ENCODE data around the gene SLC2A13. TPM values are rescaled to one million over a fixed set of nuclear protein-coding genes. Genes with fewer than 3 reads are reported as not detected.

The SLC2A13 gene
- total RNA-seq, 1 donor from 2014 or later: 15.8 TPM

GRCh38 chr12:40028296-40028695, 77.6 kb downstream of the SLC2A13 start:
- Mint-ChIP-seq H3K9me3 (ENCODE audit: unreplicated experiment) (no peaks in the 10 kb centered on the region), H3K27ac (ENCODE audit: unreplicated experiment) (no peak overlapping the region), H3K4me3 (ENCODE audit: unreplicated experiment) (no peak overlapping the region), H3K27me3 (ENCODE audit: unreplicated experiment) (no peaks in the 10 kb centered on the region), H3K4me1 (ENCODE audit: unreplicated experiment) (peaks cover 4% of the 10 kb centered on the region), H3K36me3 (ENCODE audit: low read depth, unreplicated experiment) (no peaks in the 10 kb centered on the region)
- TF ChIP-seq CTCF (IDR thresholded peaks at IDR 0.05; ENCODE audit: unreplicated experiment): no peak
- no peak for DNase-seq (ENCODE audit: low spot score)

DNA sequence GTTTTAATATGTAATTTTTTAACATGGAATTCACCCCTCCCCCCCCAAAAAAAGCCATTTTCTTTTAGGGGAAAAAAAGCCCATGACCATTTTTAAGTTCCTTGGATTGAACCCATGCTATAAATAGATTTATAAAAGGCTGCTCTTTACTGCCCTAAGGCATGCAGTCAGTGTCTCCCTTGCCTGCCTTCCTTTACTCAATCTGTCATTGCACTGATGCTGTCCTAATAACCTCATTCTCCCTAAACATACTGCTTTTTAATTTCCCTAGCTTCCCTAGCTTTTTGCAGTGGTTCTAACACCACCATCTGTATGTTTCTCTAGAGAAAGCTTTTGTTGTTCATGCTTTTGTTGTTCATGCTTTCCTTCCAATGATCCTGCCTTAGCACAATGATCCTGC, 83.0 kb downstream of the SLC2A13 start:
- no peak for DNase-seq (ENCODE audit: low spot score)
- no peak overlapping the region for H3K4me3 Mint-ChIP-seq (ENCODE audit: unreplicated experiment)
- H3K27me3 Mint-ChIP-seq (ENCODE audit: unreplicated experiment): no peaks in the 10 kb centered on the region
- no peak overlapping the region for H3K27ac Mint-ChIP-seq (ENCODE audit: unreplicated experiment)
- no peaks in the 10 kb centered on the region for H3K9me3 Mint-ChIP-seq (ENCODE audit: unreplicated experiment)
- TF ChIP-seq CTCF (IDR thresholded peaks at IDR 0.05; ENCODE audit: unreplicated experiment): no peak
- no peaks in the 10 kb centered on the region for H3K36me3 Mint-ChIP-seq (ENCODE audit: low read depth, unreplicated experiment)
- H3K4me1 Mint-ChIP-seq (ENCODE audit: unreplicated experiment): no peaks in the 10 kb centered on the region

- TF ChIP-seq CTCF (IDR thresholded peaks at IDR 0.05; ENCODE audit: unreplicated experiment): no peak
- H3K36me3 Mint-ChIP-seq (ENCODE audit: low read depth, unreplicated experiment): no peaks in the 10 kb centered on the region
- H3K4me1 Mint-ChIP-seq (ENCODE audit: unreplicated experiment): no peaks in the 10 kb centered on the region
Observed at GRCh38 chr12:40020261-40020691, 85.6 kb downstream of the SLC2A13 start.

GRCh38 chr12:40017488-40017887, 88.4 kb downstream of the SLC2A13 start:
- Mint-ChIP-seq H3K9me3 (ENCODE audit: unreplicated experiment) (no peaks in the 10 kb centered on the region), H3K27me3 (ENCODE audit: unreplicated experiment) (no peaks in the 10 kb centered on the region), H3K4me1 (ENCODE audit: unreplicated experiment) (peaks cover 5% of the 10 kb centered on the region), H3K27ac (ENCODE audit: unreplicated experiment) (no peak overlapping the region), H3K36me3 (ENCODE audit: low read depth, unreplicated experiment) (no peaks in the 10 kb centered on the region), H3K4me3 (ENCODE audit: unreplicated experiment) (no peak overlapping the region)
- no peak for DNase-seq (ENCODE audit: low spot score)
- TF ChIP-seq CTCF (IDR thresholded peaks at IDR 0.05; ENCODE audit: unreplicated experiment): no peak

More at GRCh38 chr12:40020261-40020691, 85.6 kb downstream of the SLC2A13 start:
- H3K9me3 Mint-ChIP-seq (ENCODE audit: unreplicated experiment): no peaks in the 10 kb centered on the region
- no peaks in the 10 kb centered on the region for H3K27me3 Mint-ChIP-seq (ENCODE audit: unreplicated experiment)
- no peak for DNase-seq (ENCODE audit: low spot score)
- H3K27ac Mint-ChIP-seq (ENCODE audit: unreplicated experiment): no peak overlapping the region
- no peak overlapping the region for H3K4me3 Mint-ChIP-seq (ENCODE audit: unreplicated experiment)

- DNase-seq (ENCODE audit: low spot score): no peak
- Mint-ChIP-seq H3K9me3 (ENCODE audit: unreplicated experiment) (no peaks in the 10 kb centered on the region), H3K4me1 (ENCODE audit: unreplicated experiment) (peaks cover 8% of the 10 kb centered on the region), H3K36me3 (ENCODE audit: low read depth, unreplicated experiment) (no peaks in the 10 kb centered on the region), H3K27me3 (ENCODE audit: unreplicated experiment) (no peaks in the 10 kb centered on the region), H3K27ac (ENCODE audit: unreplicated experiment) (no peak overlapping the region), H3K4me3 (ENCODE audit: unreplicated experiment) (no peak overlapping the region)
- no peak for TF ChIP-seq CTCF (IDR thresholded peaks at IDR 0.05; ENCODE audit: unreplicated experiment)
Observed at GRCh38 chr12:40016980-40017379, 88.9 kb downstream of the SLC2A13 start.

All from endothelial cell (in vitro differentiated cells).